ENCODE results near the gene TRAPPC2B.

The TRAPPC2B gene

DNA sequence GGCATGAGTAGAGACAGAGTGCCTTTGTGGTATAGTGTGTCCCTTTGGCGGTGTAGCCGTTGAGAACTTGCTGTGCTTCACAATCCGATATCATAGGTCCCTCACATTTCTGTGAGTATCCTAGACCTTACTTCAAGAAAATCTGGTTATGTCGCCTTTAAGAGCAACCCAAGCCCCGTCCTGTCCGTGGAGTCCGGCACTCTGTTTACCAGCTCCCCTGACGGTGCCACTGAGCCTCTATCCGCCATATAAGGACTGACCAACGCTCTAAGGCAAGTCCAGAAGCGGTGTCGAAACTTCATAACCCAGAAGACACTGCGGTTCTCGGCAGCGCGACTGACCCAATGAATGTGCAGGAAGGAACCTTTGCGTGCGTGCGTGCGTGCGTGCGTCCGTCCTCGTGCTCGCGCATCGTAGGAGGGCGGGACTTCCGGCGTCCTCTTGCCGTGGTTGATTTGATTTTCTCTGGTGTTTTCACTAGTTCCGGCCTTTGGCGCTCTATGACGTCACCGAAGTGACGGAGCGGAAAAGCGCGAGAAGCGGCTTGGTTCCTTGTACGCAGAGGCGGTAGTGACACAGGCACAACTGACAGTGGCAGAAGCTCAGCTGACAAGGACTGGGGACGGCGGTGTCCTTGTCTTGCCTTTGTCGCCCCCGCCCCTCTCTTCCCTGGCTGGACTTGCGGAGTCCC lies at the start of gene TRAPPC2B, which contains the start of gene ZNF547:
Gene TRAPPC2B, plus strand, starts transcription at position 555 of the 691 bp plus-strand sequence. CDS start 1,283 bp downstream, outside the sequence.
Gene ZNF547, plus strand, starts transcription at position 555 of the 691 bp plus-strand sequence. CDS start 5,005 bp downstream, outside the sequence.
- TF ChIP-seq EZH2phosphoT487 (IDR thresholded peaks at IDR 0.05; ENCODE audit: low read depth): no peak
- TF ChIP-seq, protein P1, sequence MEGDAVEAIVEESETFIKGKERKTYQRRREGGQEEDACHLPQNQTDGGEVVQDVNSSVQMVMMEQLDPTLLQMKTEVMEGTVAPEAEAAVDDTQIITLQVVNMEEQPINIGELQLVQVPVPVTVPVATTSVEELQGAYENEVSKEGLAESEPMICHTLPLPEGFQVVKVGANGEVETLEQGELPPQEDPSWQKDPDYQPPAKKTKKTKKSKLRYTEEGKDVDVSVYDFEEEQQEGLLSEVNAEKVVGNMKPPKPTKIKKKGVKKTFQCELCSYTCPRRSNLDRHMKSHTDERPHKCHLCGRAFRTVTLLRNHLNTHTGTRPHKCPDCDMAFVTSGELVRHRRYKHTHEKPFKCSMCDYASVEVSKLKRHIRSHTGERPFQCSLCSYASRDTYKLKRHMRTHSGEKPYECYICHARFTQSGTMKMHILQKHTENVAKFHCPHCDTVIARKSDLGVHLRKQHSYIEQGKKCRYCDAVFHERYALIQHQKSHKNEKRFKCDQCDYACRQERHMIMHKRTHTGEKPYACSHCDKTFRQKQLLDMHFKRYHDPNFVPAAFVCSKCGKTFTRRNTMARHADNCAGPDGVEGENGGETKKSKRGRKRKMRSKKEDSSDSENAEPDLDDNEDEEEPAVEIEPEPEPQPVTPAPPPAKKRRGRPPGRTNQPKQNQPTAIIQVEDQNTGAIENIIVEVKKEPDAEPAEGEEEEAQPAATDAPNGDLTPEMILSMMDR (IDR thresholded peaks at IDR 0.05; ENCODE audit: low read depth, low read length): no peak
- H3K4me3 ChIP-seq (ENCODE audit: low read length): peak within 1 kb of the TSS; percentile 80
- H2AFZ ChIP-seq (ENCODE audit: low read depth, low read length): peak within 1 kb of the TSS; percentile 84
- no peaks in the 10 kb centered on the region for H4K20me1 ChIP-seq (ENCODE audit: insufficient read depth, low read length)
- no peaks in the 10 kb centered on the region for H3K9me3 ChIP-seq (ENCODE audit: insufficient read depth, low read length)
- H3K4me1 ChIP-seq (ENCODE audit: low read length): peaks cover 12% of the 10 kb centered on the region
- H3K36me3 ChIP-seq (replicated peaks; ENCODE audit: low read depth, low read length): peaks cover 16% of the 10 kb centered on the region
- peak within 1 kb of the TSS; percentile 80 for H3K9ac ChIP-seq (ENCODE audit: low read length)
- H3K79me2 ChIP-seq (ENCODE audit: low read length): peaks cover 21% of the 10 kb centered on the region
- H3K4me2 ChIP-seq (ENCODE audit: low read length): peak within 1 kb of the TSS; percentile 89
- no peaks in the 10 kb centered on the region for H3K27me3 ChIP-seq (ENCODE audit: low read depth, low read length)
- H3K27ac ChIP-seq (ENCODE audit: low read length): peak within 1 kb of the TSS; percentile 55

DNA sequence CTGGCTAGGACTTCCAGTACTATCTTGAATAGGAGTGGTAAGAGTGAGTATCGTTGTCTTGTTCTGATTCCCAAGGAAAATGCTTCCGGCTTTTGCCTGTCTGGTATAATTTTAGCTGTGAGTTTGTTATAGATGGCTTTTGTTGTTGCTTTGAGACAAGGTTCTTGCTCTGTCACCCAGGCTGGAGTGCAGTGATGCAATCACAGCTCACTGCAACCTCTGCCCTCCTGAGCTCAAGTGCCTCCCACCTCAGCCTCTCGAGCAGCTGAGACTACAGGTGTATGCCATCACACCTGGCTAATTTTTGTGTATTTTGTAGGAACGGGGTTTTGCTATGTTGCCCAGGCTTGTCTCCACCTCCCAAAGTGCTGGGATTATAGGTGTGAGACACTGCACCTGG lies 49.2 kb upstream of the TRAPPC2B start:
- Histone ChIP-seq H3K36me3 (replicated peaks; ENCODE audit: low read depth, low read length) (no peaks in the 10 kb centered on the region), H3K27ac (ENCODE audit: low read length) (no peak overlapping the region), H4K20me1 (ENCODE audit: insufficient read depth, low read length) (no peaks in the 10 kb centered on the region), H3K9me3 (ENCODE audit: insufficient read depth, low read length) (no peaks in the 10 kb centered on the region), H3K9ac (ENCODE audit: low read length) (no peak overlapping the region), H3K4me2 (ENCODE audit: low read length) (no peak overlapping the region), H3K27me3 (ENCODE audit: low read depth, low read length) (peaks cover 7% of the 10 kb centered on the region; the same call in 1 of the 2 replicates), H3K4me3 (ENCODE audit: low read length) (no peak overlapping the region), H3K4me1 (ENCODE audit: low read length) (no peaks in the 10 kb centered on the region), H2AFZ (ENCODE audit: low read depth, low read length) (no peak overlapping the region), H3K79me2 (ENCODE audit: low read length) (no peaks in the 10 kb centered on the region)
- no peak for TF ChIP-seq EZH2phosphoT487 (IDR thresholded peaks at IDR 0.05; ENCODE audit: low read depth)
- TF ChIP-seq, protein P1 (IDR thresholded peaks at IDR 0.05; ENCODE audit: low read depth, low read length): no peak

DNA sequence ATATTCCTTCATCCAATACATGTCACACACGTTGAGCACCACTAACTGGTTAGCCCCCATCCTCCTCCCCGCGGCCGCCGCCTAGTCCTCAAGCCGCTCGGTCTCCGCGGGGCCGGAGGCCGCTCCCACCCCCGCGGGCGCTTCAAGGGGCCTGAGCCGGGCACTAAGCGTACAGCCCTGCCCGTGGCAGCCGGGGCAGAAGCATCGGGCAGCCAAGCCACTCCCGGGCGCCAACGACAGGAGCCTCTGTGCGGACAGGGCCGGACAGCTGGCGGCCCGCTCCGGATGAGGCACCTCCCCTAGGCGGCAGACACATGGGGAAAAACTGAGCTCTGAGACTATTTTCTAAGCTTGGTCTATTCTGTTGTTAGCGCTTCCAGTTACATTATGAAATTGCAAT lies 45.8 kb upstream of the TRAPPC2B start:
- no peak overlapping the region for H3K4me2 ChIP-seq (ENCODE audit: low read length)
- H3K27ac ChIP-seq (ENCODE audit: low read length): no peak overlapping the region
- H3K9ac ChIP-seq (ENCODE audit: low read length): no peak overlapping the region

DNA sequence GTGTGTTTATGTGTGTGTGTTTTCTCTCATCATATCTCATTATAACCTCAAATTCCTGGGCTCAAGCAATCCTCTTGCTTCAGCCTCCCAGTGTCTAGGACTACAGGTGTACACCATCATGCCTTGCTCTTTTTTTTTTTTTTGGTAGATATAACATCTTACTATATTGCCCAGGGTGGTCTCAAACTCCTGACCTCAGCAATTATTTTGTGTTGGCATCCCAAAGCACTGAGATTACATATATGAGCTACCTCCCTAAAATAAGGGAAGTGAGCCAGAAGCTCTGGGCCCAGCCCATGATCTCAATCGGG lies 43.5 kb upstream of the TRAPPC2B start:
- peak overlapping the region; percentile 75; the same call in 1 of the 2 replicates for H2AFZ ChIP-seq (ENCODE audit: low read depth, low read length)
- H3K36me3 ChIP-seq (replicated peaks; ENCODE audit: low read depth, low read length): peaks cover 12% of the 10 kb centered on the region
- H3K4me2 ChIP-seq (ENCODE audit: low read length): peak overlapping the region; percentile 83
- H3K27ac ChIP-seq (ENCODE audit: low read length): peak overlapping the region; percentile 56
- peaks cover 11% of the 10 kb centered on the region for H4K20me1 ChIP-seq (ENCODE audit: insufficient read depth, low read length)
- peak overlapping the region; percentile 84 for H3K4me3 ChIP-seq (ENCODE audit: low read length)
- H3K4me1 ChIP-seq (ENCODE audit: low read length): peaks cover 16% of the 10 kb centered on the region
- H3K9me3 ChIP-seq (ENCODE audit: insufficient read depth, low read length): no peaks in the 10 kb centered on the region
- peak overlapping the region; percentile 87 for H3K9ac ChIP-seq (ENCODE audit: low read length)
- H3K27me3 ChIP-seq (ENCODE audit: low read depth, low read length): peaks cover 7% of the 10 kb centered on the region; the same call in 1 of the 2 replicates
- peaks cover 35% of the 10 kb centered on the region for H3K79me2 ChIP-seq (ENCODE audit: low read length)
- no peak for TF ChIP-seq EZH2phosphoT487 (IDR thresholded peaks at IDR 0.05; ENCODE audit: low read depth)
- TF ChIP-seq, protein P1 (IDR thresholded peaks at IDR 0.05; ENCODE audit: low read depth, low read length): no peak

More for the DNA sequence above, 45.8 kb upstream of the TRAPPC2B start:
- no peaks in the 10 kb centered on the region for H3K36me3 ChIP-seq (replicated peaks; ENCODE audit: low read depth, low read length)
- H3K4me3 ChIP-seq (ENCODE audit: low read length): no peak overlapping the region
- H3K4me1 ChIP-seq (ENCODE audit: low read length): peaks cover 16% of the 10 kb centered on the region
- no peak overlapping the region for H2AFZ ChIP-seq (ENCODE audit: low read depth, low read length)
- peaks cover 22% of the 10 kb centered on the region for H3K79me2 ChIP-seq (ENCODE audit: low read length)
- peaks cover 7% of the 10 kb centered on the region; the same call in 1 of the 2 replicates for H3K27me3 ChIP-seq (ENCODE audit: low read depth, low read length)
- peaks cover 11% of the 10 kb centered on the region for H4K20me1 ChIP-seq (ENCODE audit: insufficient read depth, low read length)
- H3K9me3 ChIP-seq (ENCODE audit: insufficient read depth, low read length): no peaks in the 10 kb centered on the region
- TF ChIP-seq EZH2phosphoT487 (IDR thresholded peaks at IDR 0.05; ENCODE audit: low read depth): no peak
- TF ChIP-seq, protein P1 (IDR thresholded peaks at IDR 0.05; ENCODE audit: low read depth, low read length): no peak

All from OCI-LY3 (cell line).